HL-60 (cell line): Measurements from ENCODE around the gene PUS3.
"Not testable (repeated sequence)": the region's sequence is repeated elsewhere in the genome, so short reads cannot be mapped to it uniquely, and the experiment has no call there.

Experiments used
- CTCF ChIP-seq: IDR thresholded peaks from one replicate; pipeline ENCODE4 v1.5.1; 2011; ENCODE audit warnings: low read length, control low read depth, inconsistent platforms; ENCODE audit not compliant: insufficient read depth
- POLR2AphosphoS5 ChIP-seq: IDR thresholded peaks from 2 replicates; pipeline ENCODE4 v1.6.1; 2012; ENCODE audit warnings: low read depth
- TF ChIP-seq, protein P1 (sequence below): IDR thresholded peaks from 2 replicates; pipeline ENCODE4 v1.6.1; 2012; ENCODE audit warnings: low read depth; ENCODE audit not compliant: insufficient replicate concordance

- not testable (repeated sequence) for TF ChIP-seq CTCF, POLR2AphosphoS5
- TF ChIP-seq, protein P1, sequence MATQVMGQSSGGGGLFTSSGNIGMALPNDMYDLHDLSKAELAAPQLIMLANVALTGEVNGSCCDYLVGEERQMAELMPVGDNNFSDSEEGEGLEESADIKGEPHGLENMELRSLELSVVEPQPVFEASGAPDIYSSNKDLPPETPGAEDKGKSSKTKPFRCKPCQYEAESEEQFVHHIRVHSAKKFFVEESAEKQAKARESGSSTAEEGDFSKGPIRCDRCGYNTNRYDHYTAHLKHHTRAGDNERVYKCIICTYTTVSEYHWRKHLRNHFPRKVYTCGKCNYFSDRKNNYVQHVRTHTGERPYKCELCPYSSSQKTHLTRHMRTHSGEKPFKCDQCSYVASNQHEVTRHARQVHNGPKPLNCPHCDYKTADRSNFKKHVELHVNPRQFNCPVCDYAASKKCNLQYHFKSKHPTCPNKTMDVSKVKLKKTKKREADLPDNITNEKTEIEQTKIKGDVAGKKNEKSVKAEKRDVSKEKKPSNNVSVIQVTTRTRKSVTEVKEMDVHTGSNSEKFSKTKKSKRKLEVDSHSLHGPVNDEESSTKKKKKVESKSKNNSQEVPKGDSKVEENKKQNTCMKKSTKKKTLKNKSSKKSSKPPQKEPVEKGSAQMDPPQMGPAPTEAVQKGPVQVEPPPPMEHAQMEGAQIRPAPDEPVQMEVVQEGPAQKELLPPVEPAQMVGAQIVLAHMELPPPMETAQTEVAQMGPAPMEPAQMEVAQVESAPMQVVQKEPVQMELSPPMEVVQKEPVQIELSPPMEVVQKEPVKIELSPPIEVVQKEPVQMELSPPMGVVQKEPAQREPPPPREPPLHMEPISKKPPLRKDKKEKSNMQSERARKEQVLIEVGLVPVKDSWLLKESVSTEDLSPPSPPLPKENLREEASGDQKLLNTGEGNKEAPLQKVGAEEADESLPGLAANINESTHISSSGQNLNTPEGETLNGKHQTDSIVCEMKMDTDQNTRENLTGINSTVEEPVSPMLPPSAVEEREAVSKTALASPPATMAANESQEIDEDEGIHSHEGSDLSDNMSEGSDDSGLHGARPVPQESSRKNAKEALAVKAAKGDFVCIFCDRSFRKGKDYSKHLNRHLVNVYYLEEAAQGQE, result not testable (repeated sequence)
Observed at GRCh38 chr11:125914601-125915000, 11.6 kb upstream of the PUS3 start.
